ENCODE measurements around the gene SHH.
"Not testable (repeated sequence)": the region's sequence is repeated elsewhere in the genome, so short reads cannot be mapped to it uniquely, and the experiment has no call there.

SHH gene

DNA sequence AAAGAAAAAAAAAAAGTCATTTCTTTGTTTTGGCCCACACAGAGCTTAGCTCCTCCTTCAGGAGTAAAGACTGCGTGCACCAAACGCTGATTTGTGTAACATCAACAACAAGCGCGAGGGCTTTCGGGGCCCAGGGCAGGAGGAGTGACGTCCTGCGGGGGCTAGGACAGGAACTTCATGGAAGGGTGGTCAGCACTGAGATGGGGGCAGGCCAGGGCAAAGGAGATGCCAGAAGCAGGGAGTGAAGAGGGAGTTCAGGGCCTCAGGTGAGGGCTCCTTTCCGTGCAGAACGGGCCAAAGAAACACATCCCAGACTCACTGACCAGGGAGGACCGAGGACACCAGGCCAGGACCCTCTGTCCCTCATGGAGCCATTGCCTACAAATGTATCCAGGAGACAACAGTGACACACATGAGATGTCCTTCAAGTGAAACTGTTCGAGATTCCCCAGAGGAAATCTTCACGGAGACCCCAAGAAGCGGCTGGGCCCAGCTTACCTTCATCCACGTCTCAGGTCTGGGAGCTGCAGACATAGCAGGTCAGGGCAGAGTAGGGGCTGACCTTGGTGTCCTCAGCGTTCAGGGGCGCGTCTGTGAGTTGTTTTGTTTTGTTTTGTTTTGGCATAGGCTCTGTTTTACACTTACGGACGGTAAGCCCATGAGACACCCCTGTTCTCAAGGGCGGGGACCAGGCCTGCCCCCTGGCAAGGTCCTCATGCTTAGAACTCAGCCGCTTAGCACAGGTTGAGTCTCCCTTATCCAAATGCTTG lies 30.4 kb upstream of the SHH start:
- DNase-seq, result no peak

GRCh38 chr7:155840909-155841308 lies 28.6 kb upstream of the SHH start:
- DNase-seq, result no peak

GRCh38 chr7:155840262-155840885 lies 28.1 kb upstream of the SHH start:
- no peak for DNase-seq

- DNase-seq, result no peak
These were observed 27.2 kb upstream of the SHH start for GRCh38 chr7:155839461-155839860.

DNA sequence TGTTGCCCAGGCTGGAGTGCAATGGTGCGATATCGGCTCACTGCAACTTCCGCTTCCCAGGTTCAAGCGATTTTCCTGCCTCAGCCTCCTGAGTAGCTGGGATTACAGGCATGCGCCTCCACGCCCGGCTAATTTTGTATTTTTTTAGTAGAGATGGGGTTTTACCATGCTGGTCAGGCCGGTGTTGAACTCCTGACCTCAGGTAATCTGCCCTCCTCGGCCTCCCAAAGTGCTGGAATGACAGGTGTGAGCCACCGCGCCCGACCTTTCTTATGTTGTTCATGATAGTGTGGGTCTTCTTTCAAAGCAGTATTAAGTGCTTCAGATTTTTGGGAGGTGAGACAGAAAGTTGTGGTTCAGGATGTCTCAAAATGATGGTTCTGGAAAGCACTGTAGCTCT lies 26.0 kb upstream of the SHH start:
- not testable (repeated sequence) for DNase-seq

DNA sequence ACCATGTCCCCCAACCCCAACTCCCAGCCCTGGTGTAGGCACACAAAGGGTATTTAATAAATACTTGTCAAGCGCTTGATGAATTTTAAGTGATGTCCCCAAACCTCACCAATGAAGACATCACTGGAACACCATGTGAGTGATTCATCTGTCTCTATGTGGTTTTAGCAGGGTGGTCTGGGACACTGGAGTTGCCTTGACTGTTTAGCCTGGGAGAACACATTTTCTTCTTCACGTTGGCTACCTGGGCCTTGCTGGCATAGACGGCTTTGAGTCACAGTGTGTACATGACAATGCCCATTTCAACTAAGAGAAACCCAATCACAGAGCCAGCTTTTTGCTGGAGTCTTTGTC lies 24.8 kb upstream of the SHH start:
- no peak for DNase-seq

DNA sequence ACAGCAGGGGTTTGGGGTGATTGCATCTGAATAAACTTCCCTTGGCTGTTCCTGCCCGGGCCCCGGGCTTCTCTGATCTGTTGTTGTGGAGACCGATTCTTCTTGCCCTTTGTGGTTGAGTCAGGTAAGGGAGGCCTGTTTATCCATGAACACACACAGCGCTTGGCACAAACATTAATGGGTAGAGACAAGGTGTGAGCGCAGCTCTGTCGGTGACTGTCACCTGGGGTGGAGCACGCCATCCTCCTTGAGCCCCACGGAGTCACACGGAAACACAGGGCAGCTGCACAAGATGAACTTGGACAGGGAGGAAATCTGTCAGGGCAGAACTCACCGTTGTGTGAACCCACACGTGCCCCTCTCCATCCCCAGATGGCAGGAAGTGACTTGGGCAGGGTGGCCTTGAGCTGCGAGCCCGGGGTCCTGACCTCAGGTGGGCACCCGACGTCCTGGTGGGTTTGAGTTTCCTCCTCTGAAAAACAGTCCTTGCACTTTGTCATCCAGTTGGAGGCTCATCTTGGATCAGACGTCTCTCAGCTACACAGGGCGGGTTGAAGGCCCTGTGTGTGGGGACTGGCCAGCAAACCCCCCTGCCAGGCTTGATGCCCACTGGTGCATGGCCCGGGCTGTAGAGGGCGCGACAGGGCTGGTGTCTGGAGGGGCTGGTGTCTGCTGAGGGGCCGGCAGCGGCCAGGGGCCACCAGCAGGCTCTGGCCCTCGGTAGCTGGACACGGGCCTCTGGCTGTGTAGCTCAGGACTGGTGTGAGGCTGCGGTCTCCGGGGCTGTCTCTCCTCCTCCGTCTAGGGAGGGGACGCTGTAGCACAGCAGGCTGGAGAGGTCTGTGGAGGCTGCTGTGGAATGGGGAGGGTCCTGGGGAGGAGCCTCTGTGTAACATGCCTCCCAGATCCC lies 24.2 kb upstream of the SHH start:
- no peak for DNase-seq

GRCh38 chr7:155835446-155836215 lies 23.4 kb upstream of the SHH start:
- DNase-seq, result no peak

DNA sequence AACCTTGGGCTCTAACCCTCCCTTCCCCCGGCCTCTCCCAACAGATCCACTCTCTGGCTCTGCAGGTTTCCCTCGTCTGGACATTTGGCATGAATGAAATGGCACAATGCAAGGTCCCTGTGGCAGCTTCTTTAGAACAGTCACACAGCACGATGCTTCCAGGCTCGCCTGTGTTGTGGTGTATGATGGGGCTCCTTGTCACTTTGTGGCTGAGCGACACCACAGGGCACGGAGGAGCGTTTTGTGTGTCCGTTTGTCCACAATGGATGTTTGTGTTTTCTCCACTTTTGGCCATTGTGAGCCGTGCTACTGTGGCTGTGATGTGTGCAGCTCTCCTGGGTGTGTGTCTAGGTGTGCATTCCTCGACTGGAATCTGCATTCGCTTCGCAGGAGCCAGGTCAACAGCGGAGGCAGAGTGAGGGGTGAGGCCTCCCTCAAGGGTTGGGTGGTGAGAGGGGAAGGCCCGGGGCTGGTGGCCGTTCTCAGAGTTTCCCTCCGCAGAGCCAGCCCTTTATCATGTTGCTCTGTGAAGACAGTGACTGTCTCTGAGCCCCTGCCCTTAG lies 22.3 kb upstream of the SHH start:
- DNase-seq, result no peak

DNA sequence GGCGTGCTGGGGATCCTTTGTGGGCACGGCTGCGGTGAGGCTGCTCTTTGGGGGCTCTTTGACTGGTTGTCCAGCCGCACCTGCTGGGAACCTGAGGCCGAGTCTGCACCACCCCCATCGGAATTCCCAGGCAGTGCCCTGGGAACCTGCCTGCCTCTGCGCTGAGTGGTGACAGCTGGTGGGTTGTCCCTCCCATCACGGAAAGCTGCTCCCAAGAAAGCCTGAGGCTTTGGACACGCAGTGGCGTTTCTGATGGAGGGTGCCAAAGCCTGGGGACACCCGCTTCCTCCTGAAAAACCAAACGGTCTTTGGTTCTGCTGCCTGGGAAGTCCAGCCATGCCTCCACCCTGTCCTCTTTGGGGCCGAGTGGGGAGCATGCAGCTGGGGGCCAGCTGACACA lies 21.4 kb upstream of the SHH start:
- DNase-seq, result no peak

GRCh38 chr7:155832581-155832981 lies 20.3 kb upstream of the SHH start:
- DNase-seq, result no peak

GRCh38 chr7:155831807-155832524 lies 19.7 kb upstream of the SHH start:
- no peak for DNase-seq

DNA sequence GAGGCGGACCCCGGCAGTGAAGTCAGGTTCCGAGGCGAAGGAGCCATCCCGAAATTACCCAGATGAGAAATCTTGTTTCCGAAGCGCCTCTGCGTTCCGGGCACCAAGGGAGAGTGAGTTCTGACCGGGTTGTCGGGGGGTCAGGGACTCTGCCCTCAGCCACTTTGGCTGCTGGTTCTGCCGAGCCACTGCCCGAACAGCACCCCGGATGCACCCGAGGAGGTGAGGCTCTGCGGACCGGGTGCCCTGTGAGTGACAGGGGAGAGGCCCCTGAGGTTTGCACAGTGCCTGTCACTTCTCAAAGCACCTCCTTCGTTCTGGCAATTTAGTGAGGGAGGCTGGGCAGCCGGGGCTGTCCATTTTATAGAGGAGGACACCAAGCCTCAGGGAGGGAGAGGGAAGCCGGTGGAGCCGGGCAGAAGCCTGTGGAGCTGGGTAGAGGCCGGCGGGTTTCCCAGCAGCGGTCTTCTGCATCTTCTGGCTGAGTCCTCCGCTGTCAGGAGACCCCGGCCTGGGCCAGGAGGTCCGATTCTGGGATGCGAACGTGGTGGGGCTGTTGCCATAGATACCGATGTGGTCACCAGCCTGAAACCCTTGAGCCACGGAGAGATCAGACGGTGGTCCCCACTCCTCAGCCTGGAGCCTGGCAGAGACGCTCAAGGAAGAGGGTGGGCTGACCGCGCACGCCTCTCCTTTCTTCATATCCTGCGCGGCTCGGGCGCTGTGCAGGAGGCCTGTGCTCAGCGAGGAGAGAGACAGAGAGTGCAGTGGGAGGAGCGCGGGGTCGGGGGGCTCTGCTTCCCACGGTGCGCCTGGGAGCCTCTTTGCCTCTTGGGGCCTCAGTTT lies 18.9 kb upstream of the SHH start:
- DNase-seq, result no peak

GRCh38 chr7:155829796-155830470 lies 17.7 kb upstream of the SHH start:
- no peak for DNase-seq

GRCh38 chr7:155825336-155825735 lies 13.1 kb upstream of the SHH start:
- DNase-seq, result no peak

- no peak for DNase-seq
These were observed 12.1 kb upstream of the SHH start for GRCh38 chr7:155824227-155824886.

- no peak for DNase-seq
These were observed 9.6 kb upstream of the SHH start for GRCh38 chr7:155821851-155822250.

GRCh38 chr7:155820788-155821187 lies 8.5 kb upstream of the SHH start:
- no peak for DNase-seq

GRCh38 chr7:155820246-155820645 lies 8.0 kb upstream of the SHH start:
- no peak for DNase-seq

DNA sequence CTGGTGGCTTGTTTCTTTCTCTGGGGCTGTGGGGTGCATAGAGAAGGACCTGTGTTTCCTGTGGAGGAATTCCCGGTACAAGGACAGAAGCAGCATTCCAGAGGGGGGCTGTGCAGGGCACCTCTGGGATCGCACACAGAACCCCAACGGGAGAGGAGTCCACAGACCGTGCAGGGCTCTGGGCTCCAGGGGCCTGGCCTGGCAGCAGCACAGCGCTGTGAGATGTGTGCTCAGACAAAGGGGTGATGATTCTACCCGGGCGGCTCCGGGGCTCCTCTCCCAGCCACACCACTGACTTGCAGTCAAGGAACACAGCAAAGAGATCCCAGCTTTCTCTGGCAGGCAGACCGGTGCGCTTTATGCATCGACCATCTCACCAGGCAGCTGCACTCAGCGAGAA lies 6.9 kb upstream of the SHH start:
- no peak for DNase-seq
